Measurements from ENCODE around the gene ANKRD44. TPM values are rescaled to one million over a fixed set of nuclear protein-coding genes. Genes with fewer than 3 reads are reported as not detected.
A peak's percentile ranks its signal among the peaks of the same experiment; 100 is the strongest.

Gene ANKRD44
- total and polyA plus RNA-seq, 7 donors, result 0.35 to 9.3 (median 1.7) TPM

GRCh38 chr2:197308996-197309690 lies 1.4 kb downstream of the ANKRD44 start:
- peaks cover 29% of the 10 kb centered on the region for H3K4me1 ChIP-seq
- ATAC-seq (no peak), DNase-seq (no peak)
- no peak for TF ChIP-seq CTCF (IDR thresholded peaks at IDR 0.05)
- H3K27me3 ChIP-seq (ENCODE audit: insufficient read depth in 3 of 3, low read length in 2 of 3), result no peaks in the 10 kb centered on the region
- no peaks in the 10 kb centered on the region for H3K36me3 ChIP-seq (ENCODE audit: insufficient read depth in 1 of 2, low read depth in 1 of 2)
- H3K9me3 ChIP-seq, result no peaks in the 10 kb centered on the region
- peak overlapping the region; percentile 74 for H3K27ac ChIP-seq
- H3K4me3 ChIP-seq, result peak overlapping the region; percentile 68
- intact Hi-C loops (cut with DNase I), result loop anchor here in 1 of 2 donors (5.0 kb wide), 1 partner anchor 37 kb away; no protein-coding TSS in a partner anchor
- WGBS, 3 donors, result 51 to 68% (median 67%) methylated on average over 8 of the region's 8 CpGs

- H3K27ac ChIP-seq, result no peak overlapping the region
- peaks cover 32% of the 10 kb centered on the region for H3K4me1 ChIP-seq
- H3K9me3 ChIP-seq, result no peaks in the 10 kb centered on the region
- H3K4me3 ChIP-seq, result peak overlapping the region; percentile 68
- TF ChIP-seq CTCF (IDR thresholded peaks at IDR 0.05), result no peak
- H3K36me3 ChIP-seq (ENCODE audit: insufficient read depth in 1 of 2, low read depth in 1 of 2), result no peaks in the 10 kb centered on the region
- intact Hi-C loops (cut with DNase I), result loop anchor here in 1 of 2 donors (5.0 kb wide), 1 partner anchor 36 kb away; no protein-coding TSS in a partner anchor
- no peak for DNase-seq
- H3K27me3 ChIP-seq (ENCODE audit: insufficient read depth in 3 of 3, low read length in 2 of 3), result no peaks in the 10 kb centered on the region
- no peak for ATAC-seq
- WGBS, 3 donors, result 63 to 73% (median 69%) methylated on average over 2 of the region's 2 CpGs
Observed at GRCh38 chr2:197308585-197308984, 2.0 kb downstream of the ANKRD44 start.

- DNase-seq (no peak), ATAC-seq (no peak)
- 85 to 89% (median 89%) methylated on average over 7 of the region's 7 CpGs for WGBS, 3 donors
- Histone ChIP-seq H3K4me3 (no peak overlapping the region), H3K36me3 (ENCODE audit: insufficient read depth in 1 of 2, low read depth in 1 of 2) (no peaks in the 10 kb centered on the region), H3K4me1 (peaks cover 32% of the 10 kb centered on the region), H3K27ac (peak overlapping the region; percentile 82), H3K9me3 (no peaks in the 10 kb centered on the region), H3K27me3 (ENCODE audit: insufficient read depth in 3 of 3, low read length in 2 of 3) (no peaks in the 10 kb centered on the region)
- TF ChIP-seq CTCF (IDR thresholded peaks at IDR 0.05), result no peak
- intact Hi-C loops (cut with DNase I), result loop anchor here (2.0 to 5.0 kb wide), 2 partner anchors 36 to 69 kb away; no protein-coding TSS in a partner anchor
Observed at GRCh38 chr2:197307933-197308521, 2.6 kb downstream of the ANKRD44 start.

- H3K4me3 ChIP-seq, result no peak overlapping the region
- H3K36me3 ChIP-seq (ENCODE audit: insufficient read depth in 1 of 2, low read depth in 1 of 2), result no peaks in the 10 kb centered on the region
- no peak for TF ChIP-seq CTCF (IDR thresholded peaks at IDR 0.05)
- no peak for ATAC-seq
- 44 to 65% (median 48%) methylated on average over 1 of the region's 1 CpG for WGBS, 3 donors
- H3K27me3 ChIP-seq (ENCODE audit: insufficient read depth in 3 of 3, low read length in 2 of 3), result no peaks in the 10 kb centered on the region
- peaks cover 32% of the 10 kb centered on the region for H3K4me1 ChIP-seq
- H3K27ac ChIP-seq, result peak overlapping the region; percentile 82
- intact Hi-C loops (cut with DNase I), result loop anchor here (2.0 to 5.0 kb wide), 2 partner anchors 35 to 69 kb away; no protein-coding TSS in a partner anchor
- DNase-seq, result no peak
- no peaks in the 10 kb centered on the region for H3K9me3 ChIP-seq
Observed at GRCh38 chr2:197307236-197307932, 3.2 kb downstream of the ANKRD44 start.
